DMS153 (cell line): Measurements from ENCODE around the gene NPLOC4.

Source experiments
- DNase-seq: peaks from one replicate; lab custom pipeline; 2025; lab: John Stamatoyannopoulos, UW

Gene NPLOC4

GRCh38 chr17:81565231-81565630, 71.7 kb downstream of the NPLOC4 start:
- DNase-seq: no peak

GRCh38 chr17:81564778-81565177, 72.1 kb downstream of the NPLOC4 start:
- no peak for DNase-seq

GRCh38 chr17:81563861-81564586, 72.9 kb downstream of the NPLOC4 start:
- no peak for DNase-seq

GRCh38 chr17:81561494-81561885, 75.4 kb downstream of the NPLOC4 start:
- no peak for DNase-seq

- no peak for DNase-seq
Measured at GRCh38 chr17:81558941-81559806, 77.7 kb downstream of the NPLOC4 start.

- no peak for DNase-seq
Measured at GRCh38 chr17:81558115-81558468, 78.8 kb downstream of the NPLOC4 start.

GRCh38 chr17:81557276-81558114, 79.4 kb downstream of the NPLOC4 start:
- DNase-seq: no peak

- no peak for DNase-seq
Measured at GRCh38 chr17:81556863-81557262, 80.0 kb downstream of the NPLOC4 start.

GRCh38 chr17:81556175-81556691, 80.7 kb downstream of the NPLOC4 start:
- DNase-seq: no peak

- peak; percentile 54 for DNase-seq
Measured at GRCh38 chr17:81553616-81554181, 83.2 kb downstream of the NPLOC4 start.

- peak; percentile 87 for DNase-seq
Measured at GRCh38 chr17:81553018-81553615, 83.8 kb downstream of the NPLOC4 start.

GRCh38 chr17:81552244-81553017, 84.5 kb downstream of the NPLOC4 start, which contains the start of gene FAAP100:
TSS of gene FAAP100 (minus strand) at chr17:81552353. CDS start at chr17:81552330, 23 bp downstream.
- no peak for DNase-seq

- DNase-seq: no peak
Measured at GRCh38 chr17:81551458-81552243, 85.3 kb downstream of the NPLOC4 start.

GRCh38 chr17:81550830-81551457, 86.0 kb downstream of the NPLOC4 start:
- no peak for DNase-seq

- DNase-seq: no peak
Measured at GRCh38 chr17:81550285-81550684, 86.6 kb downstream of the NPLOC4 start.

GRCh38 chr17:81549826-81550225, 87.1 kb downstream of the NPLOC4 start:
- no peak for DNase-seq

- DNase-seq: no peak
Measured at GRCh38 chr17:81549031-81549557, 87.8 kb downstream of the NPLOC4 start.

GRCh38 chr17:81547614-81547982, 89.3 kb downstream of the NPLOC4 start:
- no peak for DNase-seq
